ENCODE results near the gene SAMD4A.

Gene SAMD4A

GRCh38 chr14:54805070-54805444 lies 238.1 kb downstream of the SAMD4A start:
- TF ChIP-seq JUND (IDR thresholded peaks at IDR 0.05; ENCODE audit: low read depth): no peak
- DNase-seq (ENCODE audit: low read depth in 1 of 2, low spot score in 1 of 2): no peak
- in situ Hi-C loops (cut with HindIII; ENCODE audit: low pct_unique_long_range_greater_than_20kb, low sequenced_read_pairs): no loop called here

GRCh38 chr14:54805445-54806322 lies 238.8 kb downstream of the SAMD4A start:
- peak; percentile 76 to 90 for DNase-seq (ENCODE audit: low read depth in 1 of 2, low spot score in 1 of 2)
- in situ Hi-C loops (cut with HindIII; ENCODE audit: low pct_unique_long_range_greater_than_20kb, low sequenced_read_pairs): no loop called here
- TF ChIP-seq JUND (IDR thresholded peaks at IDR 0.05; ENCODE audit: low read depth): no peak

- in situ Hi-C loops (cut with HindIII; ENCODE audit: low pct_unique_long_range_greater_than_20kb, low sequenced_read_pairs): no loop called here
- no peak for DNase-seq (ENCODE audit: low read depth in 1 of 2, low spot score in 1 of 2)
- TF ChIP-seq JUND (IDR thresholded peaks at IDR 0.05; ENCODE audit: low read depth): no peak
Measured at GRCh38 chr14:54806616-54807015, 239.7 kb downstream of the SAMD4A start.

- in situ Hi-C loops (cut with HindIII; ENCODE audit: low pct_unique_long_range_greater_than_20kb, low sequenced_read_pairs): no loop called here
- DNase-seq (ENCODE audit: low read depth in 1 of 2, low spot score in 1 of 2): no peak
- no peak for TF ChIP-seq JUND (IDR thresholded peaks at IDR 0.05; ENCODE audit: low read depth)
Measured at GRCh38 chr14:54807428-54807827, 240.5 kb downstream of the SAMD4A start.

- no peak for DNase-seq (ENCODE audit: low read depth in 1 of 2, low spot score in 1 of 2)
- in situ Hi-C loops (cut with HindIII; ENCODE audit: low pct_unique_long_range_greater_than_20kb, low sequenced_read_pairs): no loop called here
- no peak for TF ChIP-seq JUND (IDR thresholded peaks at IDR 0.05; ENCODE audit: low read depth)
Measured at GRCh38 chr14:54807881-54808280, 241.0 kb downstream of the SAMD4A start.

- no peak for TF ChIP-seq JUND (IDR thresholded peaks at IDR 0.05; ENCODE audit: low read depth)
- in situ Hi-C loops (cut with HindIII; ENCODE audit: low pct_unique_long_range_greater_than_20kb, low sequenced_read_pairs): no loop called here
- DNase-seq (ENCODE audit: low read depth in 1 of 2, low spot score in 1 of 2): no peak
Measured at GRCh38 chr14:54808326-54809161, 241.6 kb downstream of the SAMD4A start.

GRCh38 chr14:54809767-54810166 lies 242.8 kb downstream of the SAMD4A start:
- in situ Hi-C loops (cut with HindIII; ENCODE audit: low pct_unique_long_range_greater_than_20kb, low sequenced_read_pairs): no loop called here
- no peak for TF ChIP-seq JUND (IDR thresholded peaks at IDR 0.05; ENCODE audit: low read depth)
- no peak for DNase-seq (ENCODE audit: low read depth in 1 of 2, low spot score in 1 of 2)

- no peak for TF ChIP-seq JUND (IDR thresholded peaks at IDR 0.05; ENCODE audit: low read depth)
- in situ Hi-C loops (cut with HindIII; ENCODE audit: low pct_unique_long_range_greater_than_20kb, low sequenced_read_pairs): no loop called here
- no peak for DNase-seq (ENCODE audit: low read depth in 1 of 2, low spot score in 1 of 2)
Measured at GRCh38 chr14:54812617-54813016, 245.7 kb downstream of the SAMD4A start.

GRCh38 chr14:54813081-54813480 lies 246.2 kb downstream of the SAMD4A start:
- DNase-seq (ENCODE audit: low read depth in 1 of 2, low spot score in 1 of 2): no peak
- in situ Hi-C loops (cut with HindIII; ENCODE audit: low pct_unique_long_range_greater_than_20kb, low sequenced_read_pairs): no loop called here
- no peak for TF ChIP-seq JUND (IDR thresholded peaks at IDR 0.05; ENCODE audit: low read depth)

- in situ Hi-C loops (cut with HindIII; ENCODE audit: low pct_unique_long_range_greater_than_20kb, low sequenced_read_pairs): no loop called here
- no peak for TF ChIP-seq JUND (IDR thresholded peaks at IDR 0.05; ENCODE audit: low read depth)
- peak in 1 of 2 experiments; percentile 42 for DNase-seq (ENCODE audit: low read depth in 1 of 2, low spot score in 1 of 2)
Measured at GRCh38 chr14:54814076-54814475, 247.1 kb downstream of the SAMD4A start.

- DNase-seq (ENCODE audit: low read depth in 1 of 2, low spot score in 1 of 2): no peak
- in situ Hi-C loops (cut with HindIII; ENCODE audit: low pct_unique_long_range_greater_than_20kb, low sequenced_read_pairs): no loop called here
- no peak for TF ChIP-seq JUND (IDR thresholded peaks at IDR 0.05; ENCODE audit: low read depth)
Measured at GRCh38 chr14:54815016-54815415, 248.1 kb downstream of the SAMD4A start.

GRCh38 chr14:54815515-54815914 lies 248.6 kb downstream of the SAMD4A start:
- in situ Hi-C loops (cut with HindIII; ENCODE audit: low pct_unique_long_range_greater_than_20kb, low sequenced_read_pairs): no loop called here
- no peak for DNase-seq (ENCODE audit: low read depth in 1 of 2, low spot score in 1 of 2)
- no peak for TF ChIP-seq JUND (IDR thresholded peaks at IDR 0.05; ENCODE audit: low read depth)

- no peak for DNase-seq (ENCODE audit: low read depth in 1 of 2, low spot score in 1 of 2)
- in situ Hi-C loops (cut with HindIII; ENCODE audit: low pct_unique_long_range_greater_than_20kb, low sequenced_read_pairs): no loop called here
- no peak for TF ChIP-seq JUND (IDR thresholded peaks at IDR 0.05; ENCODE audit: low read depth)
Measured at GRCh38 chr14:54816450-54816849, 249.5 kb downstream of the SAMD4A start.

Measured in T47D (cell line).